ENCODE results near the gene DLG1. TPM values are rescaled to one million over a fixed set of nuclear protein-coding genes. Genes with fewer than 3 reads are reported as not detected.

The DLG1 gene
- total RNA-seq, 1 experiment from 2014 or later, result 107 TPM

- no peak overlapping the region for H3K27ac ChIP-seq (ENCODE audit: low read depth, low read length, poor library complexity, severe bottlenecking)
- ChIA-PET CTCF (no interaction called here), POLR2A (ENCODE audit: low non-redundant PET) (no interaction called here)
- H3K36me3 ChIP-seq (ENCODE audit: insufficient read depth, low read length, poor library complexity, severe bottlenecking), result no peaks in the 10 kb centered on the region
- intact Hi-C loops (cut with micrococcal nuclease; ENCODE audit: unreplicated experiment), result no loop called here
- TF ChIP-seq CTCF (conservative IDR thresholded peaks at IDR 0.05; ENCODE audit: low read depth, low read length), result no peak
- TF ChIP-seq EZH2 (IDR thresholded peaks at IDR 0.05; ENCODE audit: borderline replicate concordance, low read depth, low read length, poor library complexity, severe bottlenecking), result no peak
- no peaks in the 10 kb centered on the region for H3K27me3 ChIP-seq (replicated peaks; ENCODE audit: insufficient read depth, low read depth, low read length, poor library complexity)
- no TSS peak for BruUV-seq (replicated peaks)
- no peaks in the 10 kb centered on the region for H3K9me3 ChIP-seq (ENCODE audit: low read depth, low read length, poor library complexity, severe bottlenecking)
- H3K4me1 ChIP-seq (ENCODE audit: insufficient read depth, low read length, poor library complexity, severe bottlenecking), result peaks cover 7% of the 10 kb centered on the region
- no peak overlapping the region for H3K4me3 ChIP-seq (ENCODE audit: low read depth, low read length, poor library complexity, severe bottlenecking)
- DNase-seq (ENCODE audit: low spot score), result no peak
Measured at GRCh38 chr3:197344582-197345318, 46.3 kb upstream of the DLG1 start.

- H3K27me3 ChIP-seq (replicated peaks; ENCODE audit: insufficient read depth, low read depth, low read length, poor library complexity), result no peaks in the 10 kb centered on the region
- no peaks in the 10 kb centered on the region for H3K36me3 ChIP-seq (ENCODE audit: insufficient read depth, low read length, poor library complexity, severe bottlenecking)
- H3K4me3 ChIP-seq (ENCODE audit: low read depth, low read length, poor library complexity, severe bottlenecking), result no peak overlapping the region
- no TSS peak for BruUV-seq (replicated peaks)
- H3K9me3 ChIP-seq (ENCODE audit: low read depth, low read length, poor library complexity, severe bottlenecking), result no peaks in the 10 kb centered on the region
- CTCF ChIA-PET, result no interaction called here
- peaks cover 9% of the 10 kb centered on the region for H3K4me1 ChIP-seq (ENCODE audit: insufficient read depth, low read length, poor library complexity, severe bottlenecking)
- no peak for DNase-seq (ENCODE audit: low spot score)
- POLR2A ChIA-PET (ENCODE audit: low non-redundant PET), result no interaction called here
- no peak overlapping the region for H3K27ac ChIP-seq (ENCODE audit: low read depth, low read length, poor library complexity, severe bottlenecking)
- intact Hi-C loops (cut with micrococcal nuclease; ENCODE audit: unreplicated experiment), result no loop called here
- TF ChIP-seq EZH2 (IDR thresholded peaks at IDR 0.05; ENCODE audit: borderline replicate concordance, low read depth, low read length, poor library complexity, severe bottlenecking) (no peak), CTCF (conservative IDR thresholded peaks at IDR 0.05; ENCODE audit: low read depth, low read length) (no peak)
Measured at GRCh38 chr3:197343656-197344408, 45.4 kb upstream of the DLG1 start.

GRCh38 chr3:197343111-197343510 lies 44.7 kb upstream of the DLG1 start:
- no peak for TF ChIP-seq CTCF (conservative IDR thresholded peaks at IDR 0.05; ENCODE audit: low read depth, low read length)
- no peak for TF ChIP-seq EZH2 (IDR thresholded peaks at IDR 0.05; ENCODE audit: borderline replicate concordance, low read depth, low read length, poor library complexity, severe bottlenecking)
- Histone ChIP-seq H3K36me3 (ENCODE audit: insufficient read depth, low read length, poor library complexity, severe bottlenecking) (no peaks in the 10 kb centered on the region), H3K4me1 (ENCODE audit: insufficient read depth, low read length, poor library complexity, severe bottlenecking) (peaks cover 9% of the 10 kb centered on the region), H3K27ac (ENCODE audit: low read depth, low read length, poor library complexity, severe bottlenecking) (no peak overlapping the region), H3K27me3 (replicated peaks; ENCODE audit: insufficient read depth, low read depth, low read length, poor library complexity) (no peaks in the 10 kb centered on the region), H3K9me3 (ENCODE audit: low read depth, low read length, poor library complexity, severe bottlenecking) (no peaks in the 10 kb centered on the region), H3K4me3 (ENCODE audit: low read depth, low read length, poor library complexity, severe bottlenecking) (no peak overlapping the region)
- no peak for DNase-seq (ENCODE audit: low spot score)
- BruUV-seq (replicated peaks), result no TSS peak
- intact Hi-C loops (cut with micrococcal nuclease; ENCODE audit: unreplicated experiment), result no loop called here
- POLR2A ChIA-PET (ENCODE audit: low non-redundant PET), result no interaction called here
- CTCF ChIA-PET, result no interaction called here
